D341Med (cell line): Measurements from ENCODE around the gene ANAPC10.
"Not testable (repeated sequence)": the region's sequence is repeated elsewhere in the genome, so short reads cannot be mapped to it uniquely, and the experiment has no call there.

ENCODE experiments used
- DNase-seq: peaks from one replicate; pipeline ENCODE4 v3.0.0; 2012; ENCODE audit warnings: low spot score

ANAPC10 gene, protein sequence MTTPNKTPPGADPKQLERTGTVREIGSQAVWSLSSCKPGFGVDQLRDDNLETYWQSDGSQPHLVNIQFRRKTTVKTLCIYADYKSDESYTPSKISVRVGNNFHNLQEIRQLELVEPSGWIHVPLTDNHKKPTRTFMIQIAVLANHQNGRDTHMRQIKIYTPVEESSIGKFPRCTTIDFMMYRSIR

DNA sequence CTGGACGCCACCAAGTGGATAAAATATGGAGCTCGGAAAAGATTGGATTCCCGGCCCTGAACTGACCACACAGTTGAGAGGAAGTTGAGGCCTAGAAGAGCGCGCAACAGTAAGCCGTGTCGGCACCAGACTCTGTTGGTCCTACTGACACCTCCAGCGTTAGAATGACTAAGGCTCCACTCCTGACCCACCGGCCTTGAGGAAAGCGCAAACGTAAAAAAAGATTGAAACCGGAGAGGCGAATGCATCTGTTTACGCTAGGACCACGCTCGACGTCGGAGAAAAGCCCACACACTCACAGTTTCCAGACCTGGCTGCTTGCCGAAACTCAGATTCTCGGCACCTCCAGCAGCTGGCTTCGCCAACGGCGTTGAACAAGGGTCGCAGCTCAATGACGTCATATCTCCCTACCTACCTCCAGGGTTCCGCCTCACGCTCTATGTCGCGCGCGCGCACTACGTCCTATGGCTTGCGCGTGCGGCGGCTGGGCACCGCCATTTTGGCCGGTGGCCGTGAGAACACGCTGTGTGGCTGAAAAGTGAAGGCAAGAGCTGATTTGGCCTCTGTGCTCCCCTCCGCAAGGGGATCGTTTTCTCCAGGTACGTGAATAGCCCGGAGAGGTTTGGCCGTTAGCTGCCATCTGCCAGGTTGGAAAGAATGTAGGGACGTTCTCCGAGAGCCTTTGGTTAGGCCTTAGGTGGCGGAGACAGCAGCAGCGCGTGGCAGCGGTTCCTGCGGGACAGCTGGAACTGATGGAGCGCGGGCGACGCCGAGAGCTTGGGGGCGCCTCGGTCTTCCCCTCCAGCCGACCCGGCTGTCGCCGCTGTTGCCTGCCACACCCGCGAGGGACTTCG lies at the start of gene ANAPC10, which contains the start of gene ABCE1:
Gene ANAPC10, minus strand, starts transcription at position 376 of the 854 bp plus-strand sequence. CDS start 2,097 bp downstream, outside the sequence.
Gene ABCE1, plus strand, starts transcription at position 491 of the 854 bp plus-strand sequence. CDS start 6,102 bp downstream, outside the sequence.
- peak; percentile 96 for DNase-seq

DNA sequence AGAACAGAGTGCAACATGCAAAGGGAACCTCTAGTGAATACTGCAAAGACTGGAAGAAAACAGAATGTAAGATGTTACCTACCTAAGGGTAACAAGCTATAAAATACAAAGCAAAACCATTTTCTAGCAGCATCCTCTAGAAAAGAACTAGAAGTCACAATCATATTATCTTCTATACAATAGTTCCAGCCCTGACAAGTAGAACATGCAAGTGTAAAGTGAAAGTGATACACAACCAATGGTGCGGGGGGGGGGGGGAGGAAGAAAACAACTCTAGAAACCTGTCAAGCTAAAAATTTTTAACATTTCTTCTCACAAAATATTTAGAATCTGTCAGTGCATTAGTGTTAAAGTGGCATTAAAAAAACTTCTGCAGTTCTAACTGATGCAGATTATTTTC lies 38.2 kb upstream of the ANAPC10 start:
- DNase-seq, result not testable (repeated sequence)

DNA sequence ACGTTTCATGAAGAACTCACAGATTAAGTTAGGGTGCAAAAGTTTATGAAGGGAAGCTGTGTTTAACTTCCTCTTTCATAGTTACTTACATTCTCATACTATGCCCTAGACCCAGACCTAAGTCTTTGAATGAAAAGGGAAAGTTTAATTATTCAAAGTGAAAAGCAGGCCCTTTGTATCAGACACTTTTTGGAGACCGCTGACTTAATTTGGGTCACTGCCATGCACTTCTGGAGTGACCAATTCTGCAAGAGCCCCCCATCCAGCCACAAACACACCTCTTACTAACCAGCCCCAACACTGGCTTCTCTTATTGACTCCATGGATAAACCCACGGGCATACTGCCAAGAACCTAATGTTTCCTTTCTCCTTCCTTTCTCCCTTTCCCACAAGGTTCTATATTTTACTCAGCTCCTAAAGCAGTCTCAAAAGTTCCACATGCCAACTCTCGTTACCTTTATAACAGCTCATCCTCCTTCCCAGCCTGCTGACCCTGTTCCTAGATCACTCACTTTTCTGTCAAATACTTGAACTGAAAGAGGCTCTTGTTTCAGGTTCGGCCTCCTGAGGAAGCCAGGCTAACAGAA lies 34.6 kb upstream of the ANAPC10 start:
- no peak for DNase-seq

DNA sequence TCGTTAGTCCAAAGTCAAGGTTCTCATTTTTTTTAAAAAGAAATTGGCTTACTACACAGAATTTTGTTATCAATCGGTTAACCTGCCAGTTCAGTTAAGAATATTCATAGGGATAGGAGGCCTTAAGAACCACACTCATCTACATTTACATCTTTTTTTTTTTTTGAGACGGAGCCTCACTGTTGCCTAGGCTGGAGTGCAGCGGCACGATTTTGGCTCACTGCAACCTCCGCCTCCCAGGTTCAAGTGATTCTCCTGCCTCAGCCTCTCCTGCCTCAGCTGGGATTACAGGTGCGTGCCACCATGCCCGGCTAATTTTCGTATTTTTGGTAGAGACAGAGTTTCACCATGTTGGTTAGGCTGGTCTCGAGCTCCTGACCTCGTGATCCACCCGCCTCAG lies 33.9 kb upstream of the ANAPC10 start:
- DNase-seq, result no peak

DNA sequence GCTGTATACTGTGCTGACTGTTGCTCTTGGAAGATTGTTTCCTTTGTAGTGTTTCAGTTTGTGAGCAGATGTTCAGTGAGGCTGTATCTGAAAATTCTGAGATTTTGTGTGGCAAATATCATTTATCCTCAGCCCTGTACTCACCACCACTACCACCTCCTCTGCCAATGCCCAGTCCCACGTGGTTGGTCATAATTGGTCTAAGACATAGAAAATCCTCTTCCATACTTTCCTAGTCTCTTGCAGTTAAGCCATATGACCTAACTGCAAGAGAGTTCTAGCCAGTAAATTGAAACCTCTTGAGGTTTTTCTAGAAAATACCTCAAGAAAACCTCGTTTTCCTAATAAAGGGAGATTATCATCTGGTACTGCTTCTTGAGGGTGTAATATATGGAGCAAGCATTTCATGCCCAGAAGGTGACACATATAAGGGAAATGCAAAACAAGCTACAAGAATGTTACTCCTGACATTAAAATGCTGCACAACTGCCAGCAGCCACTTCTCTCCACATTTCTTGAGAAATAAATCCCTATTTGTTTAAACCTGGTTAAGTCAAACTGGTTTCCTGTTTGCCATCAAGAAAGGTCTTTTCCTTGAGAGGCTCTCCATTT lies 32.9 kb upstream of the ANAPC10 start:
- no peak for DNase-seq

DNA sequence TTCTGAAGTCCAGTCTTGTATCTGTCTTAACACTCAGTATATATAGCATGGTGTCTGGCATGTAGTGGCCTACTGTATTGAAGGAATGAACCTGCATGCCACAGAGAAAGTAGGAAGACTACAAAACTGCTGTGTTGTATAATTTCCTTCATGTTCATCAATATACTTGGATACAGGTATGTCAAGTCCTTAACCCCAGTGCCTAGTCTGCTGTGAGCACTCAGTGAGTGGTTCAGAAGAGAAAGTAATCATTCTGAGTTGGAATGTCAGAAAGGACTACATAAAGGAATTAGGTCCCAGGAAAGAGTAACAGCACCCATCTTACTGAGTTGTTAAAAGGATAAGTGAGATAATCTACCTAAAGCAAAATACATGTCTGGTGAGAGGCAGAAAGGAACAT lies 32.1 kb upstream of the ANAPC10 start:
- DNase-seq, result peak; percentile 41

DNA sequence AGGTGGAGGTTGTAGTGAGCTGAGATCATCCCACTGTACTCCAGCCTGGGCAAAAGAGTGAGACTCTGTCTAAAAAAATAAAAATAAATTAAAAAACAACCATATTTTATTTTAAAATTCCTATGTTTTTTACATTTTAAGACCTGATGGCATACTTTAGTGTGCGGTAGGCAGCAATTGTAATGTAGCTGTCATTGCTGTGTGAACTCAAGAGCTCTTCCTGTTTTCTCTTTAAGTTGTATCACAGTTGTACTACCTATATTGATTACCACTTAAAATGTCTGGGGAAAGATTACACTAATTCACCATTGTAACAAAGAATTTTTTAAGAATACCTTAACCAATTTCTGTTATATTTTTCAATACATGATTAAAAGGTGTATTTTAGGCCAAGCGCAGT lies 27.4 kb upstream of the ANAPC10 start:
- no peak for DNase-seq

DNA sequence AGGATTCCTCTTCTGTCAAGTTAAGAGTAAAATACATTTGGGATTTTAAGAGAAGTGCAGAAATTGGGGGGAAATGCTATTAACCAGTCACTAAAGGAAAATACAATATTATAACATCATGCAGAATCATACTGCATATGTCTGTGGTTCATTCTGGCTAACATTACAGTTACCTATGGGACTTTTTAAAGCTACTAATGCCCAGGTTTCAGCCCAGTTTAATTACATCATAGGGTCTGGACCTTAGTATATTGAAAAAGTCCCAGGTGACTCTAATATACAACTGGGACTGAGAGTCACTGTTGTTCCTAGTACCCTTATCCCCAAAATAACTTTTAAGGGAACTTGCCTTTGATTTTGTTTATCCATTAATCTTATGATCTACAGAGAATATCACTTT lies 10.1 kb upstream of the ANAPC10 start:
- no peak for DNase-seq

DNA sequence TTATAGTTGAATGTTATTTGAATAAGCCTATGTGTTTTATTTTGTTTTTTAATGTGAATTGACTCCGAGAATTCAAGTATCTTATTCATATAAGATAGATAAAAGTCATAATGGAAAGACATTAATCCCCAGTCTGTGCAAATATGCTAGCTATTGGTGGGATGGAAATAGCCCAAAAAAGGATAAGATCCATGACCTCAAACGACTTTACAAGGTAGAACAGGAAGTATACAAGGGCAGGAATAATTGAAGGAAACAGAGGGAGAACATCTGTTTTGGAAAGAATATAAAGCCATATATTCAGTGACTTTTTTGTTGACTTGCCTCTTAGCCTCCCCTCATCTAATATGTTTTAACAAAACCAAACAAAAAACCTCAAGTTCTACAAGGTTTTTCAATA lies 9.1 kb upstream of the ANAPC10 start:
- DNase-seq, result no peak

DNA sequence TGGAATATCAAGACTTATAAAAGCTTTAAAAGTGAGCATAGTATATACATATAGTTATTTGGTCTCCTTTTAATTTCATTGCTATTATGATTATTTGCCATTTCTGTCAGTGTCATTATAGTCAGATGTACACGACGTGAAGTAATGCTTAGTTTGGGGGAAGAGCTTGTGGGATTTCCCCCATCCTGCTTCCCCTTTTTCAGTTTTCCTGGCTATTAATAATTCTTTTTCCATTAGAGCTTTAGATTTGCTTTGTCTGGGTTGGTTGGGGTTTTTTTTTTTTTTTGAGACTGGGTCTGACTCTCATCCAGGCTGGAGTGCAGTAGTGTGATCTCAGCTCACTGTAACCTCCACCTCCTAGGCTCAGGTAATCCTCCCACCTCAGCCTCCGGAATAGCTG lies 5.5 kb upstream of the ANAPC10 start:
- DNase-seq, result no peak

DNA sequence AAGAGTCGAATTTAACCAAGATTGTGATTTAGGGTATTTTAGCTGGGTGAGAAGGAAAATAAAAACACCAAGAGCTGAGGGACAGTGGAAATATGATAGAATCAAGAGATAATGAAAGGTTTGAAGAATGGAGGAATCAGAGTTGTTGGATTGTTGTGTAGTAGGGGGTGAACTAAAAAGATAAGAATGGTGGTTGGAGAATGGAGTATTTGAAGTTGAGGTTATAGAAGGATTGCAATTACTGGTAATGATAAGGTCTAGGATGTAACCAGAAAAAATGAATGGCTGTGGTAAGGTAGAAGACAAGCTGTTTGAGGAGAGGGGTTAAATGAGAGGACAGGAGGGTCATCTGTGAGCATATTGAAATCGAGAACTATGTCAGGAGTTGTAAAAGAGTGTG lies 4.6 kb upstream of the ANAPC10 start:
- DNase-seq, result no peak

DNA sequence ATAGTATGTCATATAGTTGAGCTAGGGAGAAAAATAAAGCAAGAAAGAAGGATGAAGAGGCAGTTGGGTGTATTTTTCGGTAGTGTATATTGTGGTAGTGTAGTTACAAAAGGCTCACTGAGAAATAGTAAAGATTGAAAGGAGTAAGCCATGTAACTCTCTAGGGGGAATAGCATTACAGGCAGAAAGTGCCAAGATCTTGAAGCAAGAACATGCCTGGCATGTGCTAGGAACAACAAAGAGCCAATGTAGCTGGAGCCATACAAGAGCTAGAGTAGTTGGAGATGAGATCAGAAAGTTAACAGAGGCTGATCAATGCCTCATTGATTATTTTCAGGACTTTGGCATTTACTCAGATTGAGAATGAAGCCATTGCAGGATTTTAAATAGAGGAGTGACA lies 3.1 kb upstream of the ANAPC10 start:
- no peak for DNase-seq

DNA sequence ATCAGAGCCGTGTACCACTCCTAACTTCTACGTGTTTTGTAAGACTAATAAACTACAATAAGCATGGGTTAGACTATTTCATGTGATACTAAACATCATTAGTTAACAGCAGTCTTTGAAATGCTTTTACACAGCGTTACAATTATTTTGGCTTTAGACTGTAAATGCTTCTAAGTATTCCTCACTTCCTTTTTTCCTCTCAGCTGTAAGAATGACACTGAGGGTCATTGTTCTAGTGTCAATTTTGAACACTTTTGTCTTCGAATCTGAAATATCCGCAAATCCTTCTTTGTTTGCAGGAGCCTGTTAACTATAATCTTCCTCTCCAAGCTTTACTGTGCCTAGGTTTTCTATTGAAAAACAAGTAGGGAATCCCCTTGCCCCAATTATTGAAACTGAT lies 1.7 kb upstream of the ANAPC10 start:
- no peak for DNase-seq

DNA sequence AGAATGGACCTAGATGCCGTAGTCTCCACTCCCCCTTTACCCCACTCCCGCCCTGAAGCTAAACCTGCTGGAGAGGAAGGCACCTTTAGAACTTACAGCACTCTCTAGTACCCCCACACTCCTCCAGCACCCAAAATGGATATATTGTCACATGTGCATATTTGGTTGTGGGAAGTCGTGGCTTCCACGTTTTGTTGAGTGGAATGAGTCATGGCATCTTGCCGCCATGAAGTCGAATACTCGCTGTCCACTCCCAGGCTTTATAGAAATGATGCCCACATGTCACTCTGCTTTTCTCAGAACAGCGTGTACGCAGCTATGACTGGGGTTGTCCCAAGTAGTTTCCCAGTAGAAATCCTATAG lies 660 bp upstream of the ANAPC10 start:
- no peak for DNase-seq

DNA sequence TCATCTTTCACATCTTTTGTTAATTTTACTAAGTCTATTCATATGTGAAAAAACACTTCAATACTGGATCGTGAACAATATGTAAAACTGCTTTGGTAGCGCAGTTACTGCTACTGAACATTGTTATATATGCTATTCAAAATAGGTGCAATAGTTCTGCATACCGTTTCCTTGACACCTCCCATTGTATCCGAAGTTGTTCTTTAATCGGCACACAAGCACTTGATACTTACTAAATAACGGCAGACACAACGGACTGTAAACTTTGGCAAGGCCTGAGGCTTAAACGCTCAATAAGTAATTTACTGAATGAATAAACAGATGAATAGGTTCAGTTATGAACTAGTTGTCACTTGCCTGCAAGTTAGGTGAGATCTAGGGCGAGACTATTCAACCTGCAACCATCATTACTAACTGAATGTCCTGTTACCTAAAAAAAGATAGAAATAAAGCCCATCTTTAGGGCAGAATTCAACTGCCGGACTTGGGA lies 620 bp downstream of the ANAPC10 start:
- DNase-seq, result no peak

DNA sequence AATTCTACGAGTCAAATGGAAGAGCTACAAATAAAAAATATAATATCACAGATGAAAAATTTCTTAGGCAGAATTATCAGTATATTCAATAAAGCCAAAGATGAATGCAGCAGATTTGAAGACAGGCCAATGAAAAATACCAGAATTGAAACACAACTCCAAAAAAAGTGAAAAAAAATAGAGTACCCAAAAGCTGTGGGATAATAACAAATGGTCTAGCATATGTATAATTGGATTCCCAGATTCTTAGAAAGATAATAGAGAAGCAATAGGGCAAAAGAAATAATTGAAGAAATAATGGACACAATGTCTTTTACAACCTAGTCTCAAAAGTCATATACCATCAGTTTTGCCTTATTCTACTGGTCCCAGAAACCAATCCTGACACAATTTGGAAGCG lies 4.4 kb downstream of the ANAPC10 start:
- DNase-seq, result no peak

DNA sequence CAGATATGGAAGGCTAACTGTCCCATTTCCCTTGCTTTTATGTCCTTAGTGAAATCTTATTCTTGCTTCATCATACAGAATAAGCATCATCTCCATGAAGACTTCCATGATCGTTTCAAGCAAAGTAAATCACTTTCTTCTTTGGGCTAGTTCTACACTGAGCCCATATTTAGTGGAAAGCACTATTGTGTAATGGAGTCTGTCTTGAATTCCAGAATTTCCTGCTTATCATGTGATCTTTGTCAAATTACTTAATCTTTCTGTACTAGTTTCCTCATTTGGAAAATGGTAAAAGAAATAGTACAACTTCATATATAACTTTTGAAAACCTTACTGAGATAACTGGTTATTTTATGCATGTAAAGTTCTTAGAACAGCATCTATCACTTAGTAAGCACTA lies 7.6 kb downstream of the ANAPC10 start:
- no peak for DNase-seq

DNA sequence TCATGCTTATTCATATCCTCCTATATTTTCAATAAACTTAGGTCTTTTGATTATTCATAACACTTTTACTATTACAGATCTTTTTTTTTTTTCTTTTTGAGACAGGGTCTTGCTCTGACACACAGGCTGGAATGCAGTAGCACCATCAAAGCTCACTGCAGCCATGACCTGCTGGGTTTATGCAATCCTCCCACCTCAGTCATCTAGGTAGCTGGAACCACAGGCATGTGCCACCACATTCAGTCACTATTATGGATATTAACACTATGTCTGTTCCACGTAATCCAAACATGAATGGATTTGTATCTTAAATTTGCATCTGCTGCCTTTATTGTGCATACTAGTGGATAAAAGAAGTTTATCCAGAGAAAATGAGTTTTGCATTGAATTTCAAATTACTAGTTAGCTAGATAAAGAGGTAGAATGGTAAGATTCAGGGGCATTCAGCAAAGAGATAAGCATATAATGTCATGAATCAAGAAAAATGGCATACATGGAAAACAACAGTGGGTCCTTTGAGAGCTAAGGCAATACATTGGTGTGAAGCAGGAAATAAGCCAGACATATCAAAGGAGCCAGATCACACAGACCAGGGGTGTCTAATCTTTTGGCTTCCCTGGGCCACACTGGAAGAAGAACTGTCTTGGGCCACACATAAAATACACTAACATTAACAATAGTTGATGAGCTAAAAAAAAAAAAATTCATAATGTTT lies 13.9 kb downstream of the ANAPC10 start:
- no peak for DNase-seq

DNA sequence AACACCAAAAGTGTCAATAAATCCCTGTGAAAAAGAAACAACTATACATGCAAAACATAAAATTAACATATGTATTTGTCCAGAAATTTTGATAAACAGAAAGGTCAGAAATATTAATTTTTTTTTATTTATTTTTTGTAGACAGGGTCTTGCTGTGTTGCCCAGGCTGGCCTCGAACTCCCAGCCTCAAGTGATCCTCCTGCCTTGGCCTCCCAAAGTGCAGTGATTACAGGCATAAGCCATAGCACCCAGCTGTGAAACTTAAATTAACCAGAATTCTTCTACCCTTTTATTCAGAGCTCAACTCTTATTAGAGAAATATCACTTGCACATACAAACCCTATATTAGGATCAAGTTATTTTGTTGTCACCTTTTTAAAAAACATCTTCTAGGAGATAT lies 16.2 kb downstream of the ANAPC10 start:
- DNase-seq, result no peak

DNA sequence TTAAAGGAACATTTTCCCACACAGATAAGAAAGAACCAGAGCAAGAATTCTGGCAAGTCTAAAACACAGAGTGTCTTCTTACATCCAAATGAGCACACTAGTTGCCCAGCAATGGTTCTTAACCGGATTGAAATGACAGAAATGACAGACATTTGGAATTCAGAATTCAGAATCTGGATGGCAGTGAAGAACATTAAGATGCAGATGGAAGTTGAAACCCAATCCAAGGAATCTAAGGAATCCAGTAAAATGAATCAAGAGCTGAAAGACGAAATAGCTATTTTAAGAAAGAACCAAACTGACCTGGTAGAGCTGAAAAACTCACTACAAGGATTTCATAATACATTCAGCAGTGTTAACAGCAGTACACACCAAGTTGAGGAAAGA lies 21.5 kb downstream of the ANAPC10 start:
- no peak for DNase-seq

DNA sequence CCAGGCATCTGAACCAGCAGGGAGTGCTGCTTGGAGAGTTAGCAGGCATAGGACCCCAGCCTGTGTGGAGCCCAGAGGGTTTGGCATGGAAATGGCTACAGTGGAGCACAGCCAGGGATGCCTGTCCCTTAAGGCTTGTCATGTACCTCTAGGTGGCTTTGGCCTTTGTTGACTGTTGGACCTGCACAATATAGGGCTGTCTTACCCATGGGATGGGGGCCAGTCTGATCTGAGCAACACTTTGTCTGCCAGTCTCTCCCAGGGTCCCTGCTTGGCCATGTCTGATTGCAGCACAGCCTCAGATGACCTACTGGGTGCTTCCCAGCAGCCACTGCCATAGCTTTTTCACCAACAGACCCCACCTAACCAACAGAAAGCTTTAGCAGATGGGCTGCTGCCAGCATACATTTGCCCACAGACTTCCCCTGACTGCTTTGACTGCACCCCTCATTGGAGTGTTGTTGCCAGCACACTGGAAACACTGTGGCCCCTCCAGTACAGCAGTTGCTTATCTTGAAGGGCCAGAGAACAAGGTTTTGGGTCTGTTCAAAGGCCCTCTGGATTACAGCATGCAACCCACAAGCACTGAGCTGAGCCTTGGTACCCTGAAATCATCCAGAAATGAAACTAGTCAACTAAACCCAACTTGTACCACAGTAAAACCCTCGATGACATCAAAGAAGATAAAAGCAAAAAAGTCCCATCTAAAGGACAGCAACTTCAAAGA lies 22.1 kb downstream of the ANAPC10 start:
- DNase-seq, result no peak
